GM12891 (cell line): ENCODE measurements around the gene HOXA13.

Experiments used
- POLR2A ChIP-seq: IDR thresholded peaks from 2 replicates; pipeline ENCODE4 v1.6.1; 2011; ENCODE audit warnings: low read depth, low read length, control low read depth
- SPI1 ChIP-seq: IDR thresholded peaks from 2 replicates; pipeline ENCODE4 v1.6.1; 2011; ENCODE audit warnings: low read depth, low read length, control low read depth
- TAF1 ChIP-seq: IDR thresholded peaks from 2 replicates; pipeline ENCODE4 v1.6.1; 2011; ENCODE audit warnings: low read depth, low read length, control low read depth

DNA sequence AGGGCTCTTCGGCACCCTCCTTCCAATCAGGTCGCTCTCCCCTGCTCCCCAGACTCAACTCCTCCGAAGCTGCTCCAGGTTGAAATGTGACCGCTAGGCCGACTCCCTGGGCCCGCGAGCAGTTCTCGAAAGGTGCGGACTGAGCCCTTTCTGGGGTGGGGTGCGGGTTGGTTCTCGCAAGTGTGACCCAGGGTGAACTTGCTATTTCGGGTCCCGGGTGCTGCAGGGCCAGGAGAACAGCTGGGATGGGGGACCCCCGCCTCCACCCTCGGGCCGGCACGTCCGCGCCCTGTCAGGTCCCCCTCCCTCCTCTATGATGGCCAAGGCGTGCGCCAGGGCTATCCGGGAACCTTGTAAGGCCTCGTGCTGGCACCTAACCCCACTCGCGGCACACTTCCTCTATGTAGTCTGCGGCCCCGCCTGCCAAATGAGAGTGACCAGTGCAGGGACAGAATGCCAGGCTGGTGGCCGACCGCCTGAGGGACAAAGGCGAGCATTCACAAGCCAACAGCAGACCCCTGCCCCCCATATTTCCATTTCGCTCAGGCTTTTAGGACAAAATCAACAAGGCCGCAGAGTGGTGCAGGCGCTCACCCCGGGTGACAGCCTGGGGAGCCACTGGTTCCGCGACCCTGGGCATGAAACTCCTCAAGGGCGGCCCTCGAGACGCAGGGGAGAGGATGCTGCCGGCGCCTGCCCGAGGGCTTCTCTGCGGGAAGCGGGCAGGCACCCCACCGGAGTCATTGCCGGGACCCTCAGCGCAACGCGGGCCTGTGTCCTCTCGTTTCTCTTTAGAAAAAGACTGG lies 13.7 kb upstream of the HOXA13 start:
- TF ChIP-seq SPI1 = no peak
- no peak for TF ChIP-seq POLR2A
- TF ChIP-seq TAF1 = no peak
